DMS153 treated with DMSO at 0.1 percent for 48 hours (cell line): Measurements from ENCODE around the gene CTDSPL.
"Not testable (repeated sequence)": the region's sequence is repeated elsewhere in the genome, so short reads cannot be mapped to it uniquely, and the experiment has no call there.

ENCODE experiments used
- DNase-seq: peaks from one replicate; lab custom pipeline; 2025; ENCODE audit not compliant: unreplicated experiment; lab: John Stamatoyannopoulos, UW

CTDSPL gene, protein sequence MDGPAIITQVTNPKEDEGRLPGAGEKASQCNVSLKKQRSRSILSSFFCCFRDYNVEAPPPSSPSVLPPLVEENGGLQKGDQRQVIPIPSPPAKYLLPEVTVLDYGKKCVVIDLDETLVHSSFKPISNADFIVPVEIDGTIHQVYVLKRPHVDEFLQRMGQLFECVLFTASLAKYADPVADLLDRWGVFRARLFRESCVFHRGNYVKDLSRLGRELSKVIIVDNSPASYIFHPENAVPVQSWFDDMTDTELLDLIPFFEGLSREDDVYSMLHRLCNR

DNA sequence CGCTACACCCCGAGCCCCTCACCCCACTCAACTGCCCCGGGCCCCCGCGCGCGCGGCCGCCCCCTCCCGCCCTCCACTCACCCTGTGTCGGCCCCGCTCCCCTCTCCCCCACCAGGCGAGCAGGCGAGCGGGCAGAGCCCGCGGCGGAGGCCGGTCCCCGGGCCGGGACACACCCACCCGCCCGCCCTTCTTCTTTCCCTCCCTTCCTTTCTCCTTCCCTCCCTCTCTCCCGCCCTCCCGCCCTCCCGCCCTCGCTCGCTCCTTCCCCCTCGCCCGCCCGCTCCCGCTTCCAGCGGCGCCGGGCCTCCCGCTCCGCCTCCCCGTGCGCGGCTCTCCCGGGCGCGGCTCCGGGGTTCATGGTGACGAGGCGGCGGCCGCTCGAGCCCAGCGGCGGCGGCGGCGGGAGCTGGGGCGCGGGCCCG lies at the start of gene CTDSPL:
TSS of gene CTDSPL (plus strand) at position 261 of the 422 bp plus-strand sequence. CDS start 320 bp downstream, outside the sequence.
- DNase-seq = no peak

DNA sequence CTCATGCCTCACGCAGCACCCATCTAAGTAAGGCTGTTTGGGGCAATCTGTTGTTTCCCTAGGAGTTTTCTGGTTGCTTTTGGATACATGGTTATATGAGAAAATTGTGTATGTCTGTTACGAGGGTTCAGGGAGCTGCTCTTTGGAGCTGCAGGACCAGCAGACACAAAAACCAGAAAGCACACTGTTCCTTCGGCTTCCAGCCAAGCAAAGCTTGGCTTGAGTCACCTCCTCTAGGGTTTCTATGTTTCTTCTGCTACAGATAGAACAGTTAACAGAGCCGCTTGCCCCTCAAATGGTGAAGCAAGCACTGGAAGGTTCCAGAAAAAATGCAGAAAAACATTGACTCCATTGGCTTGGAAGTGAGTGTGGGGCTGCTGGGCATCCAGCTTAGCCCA lies 49.2 kb upstream of the CTDSPL start:
- DNase-seq = no peak

DNA sequence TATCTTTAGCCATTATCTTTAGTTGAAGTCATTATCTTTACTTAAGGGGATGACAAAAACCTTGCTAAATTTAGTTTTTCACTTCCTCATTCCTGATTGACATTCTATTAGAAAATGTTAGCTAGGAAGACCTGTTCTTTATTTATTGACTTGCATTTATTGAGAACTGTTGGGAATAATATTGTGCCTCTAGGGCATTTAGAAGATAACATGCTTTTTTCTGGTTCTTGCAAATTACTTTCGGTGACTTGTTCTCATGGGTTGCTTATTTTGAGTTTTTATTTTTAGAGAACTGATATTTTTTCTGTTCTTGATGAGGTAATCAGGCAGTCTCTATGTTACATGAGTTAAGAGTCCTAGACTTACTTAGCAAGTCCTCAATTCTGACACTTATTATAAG lies 48.3 kb upstream of the CTDSPL start:
- no peak for DNase-seq

DNA sequence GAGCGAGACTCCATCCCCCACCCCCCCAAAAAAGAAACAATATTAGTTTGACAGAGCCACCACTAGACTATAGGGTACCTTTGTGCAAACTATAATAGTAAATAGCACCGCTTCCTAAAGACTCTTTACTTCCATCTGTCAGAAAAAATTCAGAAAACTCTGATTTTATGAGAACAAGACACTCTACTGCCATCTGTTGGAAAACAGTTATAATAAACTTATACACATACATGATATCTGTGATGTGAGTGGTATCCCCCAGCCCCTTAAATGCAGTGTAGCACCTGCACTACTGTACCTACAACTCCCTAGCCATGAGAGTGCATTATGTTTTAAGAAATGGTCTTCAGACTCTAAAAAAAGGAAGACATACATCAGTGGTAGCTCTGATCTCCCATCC lies 47.1 kb upstream of the CTDSPL start:
- DNase-seq = no peak

DNA sequence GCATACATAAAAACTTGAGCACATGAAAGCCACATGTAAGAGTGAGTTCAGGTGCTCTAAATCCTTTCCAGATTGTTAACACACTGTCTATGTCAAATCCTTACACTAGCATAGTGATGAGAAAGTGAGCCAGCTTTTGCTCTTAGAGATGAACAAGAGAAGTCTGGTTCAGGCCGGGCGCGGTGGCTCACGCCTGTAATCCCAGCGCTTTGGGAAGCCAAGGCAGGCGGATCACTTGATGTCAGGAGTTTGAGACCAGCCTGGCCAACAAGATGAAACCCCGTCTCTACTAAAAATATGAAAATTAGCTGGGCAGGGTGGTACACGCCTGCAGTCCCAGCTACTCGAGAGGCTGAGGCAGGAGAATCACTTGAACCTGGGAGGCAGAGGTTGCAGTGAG lies 46.5 kb upstream of the CTDSPL start:
- not testable (repeated sequence) for DNase-seq

DNA sequence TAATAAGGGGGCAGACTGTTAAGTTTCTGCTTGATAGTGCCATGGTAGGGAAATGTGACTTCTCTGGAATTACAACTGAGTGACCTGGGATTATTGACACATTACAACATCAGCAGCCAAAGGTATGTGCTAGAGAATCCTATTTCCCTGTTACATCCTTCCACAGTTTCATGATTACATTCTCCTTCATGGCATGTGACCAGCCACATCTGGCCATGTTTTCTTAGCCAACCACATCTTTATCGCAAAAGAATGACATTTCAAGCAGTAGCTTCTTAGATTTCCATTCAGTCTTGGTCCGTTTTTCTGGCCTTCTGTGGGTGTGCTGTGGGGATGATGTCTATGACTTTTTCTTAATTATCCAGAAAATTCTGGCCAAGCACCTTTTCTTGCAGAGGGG lies 45.4 kb upstream of the CTDSPL start:
- DNase-seq = no peak

DNA sequence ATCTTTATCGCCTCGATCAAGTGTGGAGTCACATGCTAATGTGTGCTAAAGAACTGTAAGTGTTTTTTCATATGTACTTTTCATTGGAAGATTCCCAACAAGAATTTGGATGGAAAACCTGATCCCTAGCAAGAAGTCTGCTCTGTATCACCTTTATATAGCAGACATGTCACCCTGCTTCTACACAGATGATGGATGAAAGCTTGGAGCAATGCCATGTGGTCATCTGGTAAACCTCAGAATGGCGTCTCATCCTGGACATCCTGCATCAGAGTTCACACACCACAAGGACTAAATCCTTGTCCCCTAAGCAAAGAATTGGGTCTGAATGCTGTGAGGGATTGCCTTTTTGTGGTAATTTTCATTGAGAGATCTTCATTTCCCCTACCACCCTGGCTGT lies 42.1 kb upstream of the CTDSPL start:
- no peak for DNase-seq

DNA sequence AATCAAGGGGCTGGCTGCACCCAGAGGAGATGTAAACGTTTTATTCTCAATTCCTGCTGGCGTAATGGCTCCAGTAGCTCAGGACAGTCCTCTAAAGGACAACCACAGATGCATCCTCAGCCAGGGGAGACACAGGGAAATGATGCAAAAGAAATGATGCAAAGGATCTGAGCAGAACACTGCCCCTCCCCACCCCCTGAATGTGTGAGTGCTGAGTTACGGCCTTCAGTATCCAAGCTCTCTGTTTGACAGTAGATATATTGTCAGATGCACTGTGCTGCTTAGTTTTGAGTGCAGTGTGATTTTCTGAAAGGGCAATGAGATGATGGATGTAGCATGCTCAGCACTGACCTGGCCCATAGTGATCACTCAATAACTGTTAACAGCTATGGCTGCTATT lies 41.4 kb upstream of the CTDSPL start:
- no peak for DNase-seq

DNA sequence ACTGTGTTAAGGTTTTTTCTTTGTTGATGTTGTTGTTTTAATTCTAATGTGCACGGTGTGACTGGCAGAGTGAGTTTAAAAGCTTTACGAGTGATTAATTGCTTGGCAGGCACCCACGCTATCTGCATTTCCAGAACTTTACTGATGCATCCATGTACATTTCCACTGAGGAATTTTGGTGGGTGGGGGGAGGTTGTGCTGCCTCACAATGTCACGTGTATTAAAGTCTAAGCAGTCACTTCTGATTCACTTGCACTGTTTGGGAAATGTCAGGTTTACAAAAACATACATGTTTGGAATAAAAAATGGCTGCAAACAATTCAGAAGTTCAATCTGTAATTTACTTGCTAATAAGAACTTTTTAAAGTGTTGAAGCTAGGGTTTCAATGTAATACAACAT lies 38.5 kb upstream of the CTDSPL start:
- no peak for DNase-seq

DNA sequence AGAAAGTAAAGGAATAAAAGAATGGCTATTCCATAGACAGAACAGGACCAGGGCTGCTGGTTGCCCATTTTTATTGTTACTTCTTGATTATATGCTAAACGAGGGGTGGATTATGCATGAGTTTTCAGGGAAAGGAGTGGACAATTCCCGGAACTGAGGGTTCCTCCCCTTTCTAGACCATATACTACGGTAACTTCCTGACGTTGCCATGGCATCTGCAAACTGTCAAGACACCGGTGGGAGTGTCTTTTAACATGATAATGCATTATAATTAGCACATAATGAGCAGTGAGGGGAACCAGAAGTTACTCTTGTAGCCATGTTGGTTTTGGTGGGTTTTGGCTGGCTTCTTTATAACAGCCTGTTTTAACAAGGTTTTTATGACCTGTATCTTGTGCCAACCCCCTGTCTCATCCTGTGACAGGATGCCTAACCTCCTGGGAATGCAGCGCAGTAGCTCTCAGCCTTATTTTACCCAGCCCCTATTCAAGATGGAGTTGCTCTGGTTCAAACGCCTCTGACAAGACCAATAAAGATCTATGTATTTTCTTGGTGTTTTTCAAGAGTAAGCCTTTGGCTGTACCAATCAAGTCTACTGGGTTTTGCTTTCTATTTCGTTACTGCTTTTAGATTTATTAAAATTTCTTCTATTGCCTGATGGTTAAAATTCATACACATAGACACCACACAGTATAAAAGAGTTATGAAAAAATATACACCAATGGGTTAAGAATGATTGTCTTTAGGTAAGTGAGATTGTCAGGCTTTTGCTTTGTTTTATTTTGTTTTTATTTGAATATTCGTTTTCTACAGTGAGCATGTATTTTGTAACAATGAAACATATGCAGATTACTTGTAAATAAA lies 37.4 kb upstream of the CTDSPL start:
- no peak for DNase-seq

DNA sequence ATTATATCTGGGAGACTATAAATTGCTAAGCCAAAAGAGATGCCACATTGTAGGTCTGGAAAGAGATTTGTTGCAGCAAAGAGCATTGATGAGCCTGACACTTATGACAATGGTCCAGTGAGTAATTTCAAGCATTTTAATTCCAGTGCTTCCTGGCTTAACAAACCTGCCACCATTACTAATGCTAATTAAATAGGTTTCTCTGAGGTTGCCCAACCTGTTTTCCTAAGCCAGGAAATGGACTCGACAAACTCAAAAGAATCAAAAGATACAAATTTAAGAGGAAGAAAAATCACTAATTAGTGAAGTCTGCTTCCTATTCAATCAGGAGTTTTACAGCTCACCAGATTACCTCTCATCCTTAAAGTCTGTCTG lies 36.7 kb upstream of the CTDSPL start:
- DNase-seq = no peak

DNA sequence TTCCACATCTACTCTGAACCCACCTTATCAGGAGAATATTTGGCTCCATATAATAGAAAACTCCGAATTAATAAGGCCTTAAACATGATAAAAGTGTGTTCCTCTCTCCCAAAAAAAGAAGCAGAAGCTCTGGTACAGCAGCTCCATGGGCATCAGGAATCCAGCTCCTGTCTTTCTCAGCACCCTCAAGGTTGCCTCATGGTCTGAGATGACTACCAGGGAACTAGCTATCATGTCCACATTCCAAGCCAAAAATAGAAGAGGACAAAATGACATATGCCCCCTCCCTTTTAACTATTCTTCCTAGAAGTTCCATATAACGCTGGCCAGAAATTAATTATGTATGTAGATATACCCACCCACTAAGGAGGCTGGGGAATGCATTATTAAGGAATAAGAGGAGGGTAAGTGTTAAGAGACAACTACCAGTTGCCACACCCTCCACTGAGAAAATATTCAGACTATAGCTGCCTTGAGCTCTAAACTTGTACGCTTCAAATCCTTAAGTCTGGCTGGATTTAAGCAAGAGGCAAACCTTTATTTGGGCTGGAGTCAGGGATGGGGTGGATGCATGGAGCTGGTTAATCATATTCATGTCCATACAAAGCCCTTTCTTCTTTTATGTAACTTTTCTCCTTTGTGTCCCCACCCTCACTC lies 35.8 kb upstream of the CTDSPL start:
- DNase-seq = no peak

DNA sequence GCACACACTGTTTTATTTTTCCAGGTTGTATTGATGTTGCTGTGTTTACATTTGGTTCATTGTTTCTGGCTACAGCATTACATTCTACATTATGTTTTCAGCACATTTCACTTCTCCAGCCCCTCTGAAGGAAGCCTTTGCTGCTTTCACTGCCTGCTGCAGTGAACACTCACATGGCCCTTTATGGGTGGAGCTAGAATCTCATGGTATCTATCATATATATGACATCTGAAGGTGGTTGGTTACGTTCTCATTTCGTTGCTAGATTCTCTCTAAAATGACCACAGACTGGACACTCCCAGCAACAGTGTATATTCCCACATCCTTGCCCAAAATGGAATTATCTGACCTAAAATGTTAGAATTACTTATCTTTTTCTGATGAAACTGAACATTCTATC lies 35.2 kb upstream of the CTDSPL start:
- DNase-seq = no peak

DNA sequence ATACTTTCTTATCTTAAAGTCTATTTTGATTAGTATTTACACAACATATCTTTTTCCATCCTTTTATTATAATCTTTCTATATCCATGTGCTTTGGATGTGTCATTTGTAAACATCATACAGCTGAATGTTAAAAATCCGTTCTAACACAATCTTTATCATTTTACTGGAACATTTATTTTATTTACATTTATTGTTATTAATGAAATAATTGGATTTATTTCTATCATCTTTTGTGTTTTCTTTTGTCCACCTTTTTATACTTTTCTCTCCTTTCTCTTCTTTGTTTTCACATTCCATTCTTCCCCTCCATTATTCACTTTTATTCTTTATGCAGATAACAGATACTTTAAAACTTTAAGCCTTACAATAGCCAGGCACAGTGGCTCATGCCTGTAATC lies 34.7 kb upstream of the CTDSPL start:
- no peak for DNase-seq

DNA sequence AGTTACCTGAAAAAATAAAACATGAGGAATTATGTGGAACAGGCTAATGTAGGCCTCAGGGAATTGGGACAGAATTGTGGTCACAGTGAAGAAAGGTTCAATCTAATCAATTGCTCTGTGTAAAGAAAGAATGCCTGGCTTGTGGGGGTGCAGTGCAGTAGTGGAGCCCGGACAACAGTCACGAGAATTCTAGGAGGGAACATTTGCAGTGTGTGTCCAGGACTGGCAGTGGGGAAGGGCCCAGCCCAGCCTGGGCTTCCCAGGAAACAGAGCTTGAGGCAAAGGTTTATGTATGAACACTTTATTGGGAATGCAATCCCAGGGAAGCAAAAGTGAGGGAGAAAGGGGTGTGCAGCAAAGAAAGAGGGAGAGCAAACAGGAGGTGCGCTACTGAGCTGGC lies 29.2 kb upstream of the CTDSPL start:
- no peak for DNase-seq

DNA sequence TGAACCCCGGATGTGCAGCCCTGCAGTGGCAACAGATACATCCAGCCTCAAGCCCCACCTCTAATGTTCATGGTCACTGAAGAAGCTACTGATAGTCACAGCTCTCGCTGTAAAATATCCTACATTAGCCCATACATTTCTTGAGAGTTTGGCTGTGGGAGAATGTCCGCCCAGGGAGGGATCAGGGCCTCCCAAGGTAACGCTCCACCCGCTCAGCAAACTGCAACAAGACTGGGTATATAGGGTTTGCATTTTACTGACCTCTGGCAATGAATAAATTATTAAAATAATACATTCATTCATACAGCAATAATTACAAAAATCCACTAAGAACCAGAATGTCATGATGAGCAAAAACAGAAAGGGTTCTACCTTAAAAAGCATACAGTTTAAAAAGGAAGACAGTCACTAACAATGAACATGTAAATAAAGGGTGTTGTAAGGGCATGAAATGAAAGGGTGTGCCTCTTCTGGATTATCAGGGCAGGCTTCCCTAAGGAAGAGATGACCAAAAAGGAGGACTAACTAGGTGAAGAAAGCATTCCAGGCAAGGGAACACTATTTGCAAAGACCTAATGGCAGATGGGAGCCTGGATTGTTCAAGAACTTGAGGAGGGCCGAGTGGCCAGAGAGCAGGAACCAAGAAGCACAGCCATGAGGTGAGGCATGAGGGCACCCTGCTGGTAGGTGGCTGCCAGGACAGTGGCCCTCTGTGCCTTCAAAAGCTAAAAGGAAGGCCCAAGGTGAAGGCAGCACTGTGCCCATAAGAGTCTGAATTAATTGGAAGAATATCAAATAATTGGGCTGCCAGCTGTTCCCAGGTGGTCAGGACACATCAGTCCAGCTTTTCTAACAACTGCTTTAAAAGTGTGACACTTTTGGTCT lies 28.1 kb upstream of the CTDSPL start:
- DNase-seq = no peak

DNA sequence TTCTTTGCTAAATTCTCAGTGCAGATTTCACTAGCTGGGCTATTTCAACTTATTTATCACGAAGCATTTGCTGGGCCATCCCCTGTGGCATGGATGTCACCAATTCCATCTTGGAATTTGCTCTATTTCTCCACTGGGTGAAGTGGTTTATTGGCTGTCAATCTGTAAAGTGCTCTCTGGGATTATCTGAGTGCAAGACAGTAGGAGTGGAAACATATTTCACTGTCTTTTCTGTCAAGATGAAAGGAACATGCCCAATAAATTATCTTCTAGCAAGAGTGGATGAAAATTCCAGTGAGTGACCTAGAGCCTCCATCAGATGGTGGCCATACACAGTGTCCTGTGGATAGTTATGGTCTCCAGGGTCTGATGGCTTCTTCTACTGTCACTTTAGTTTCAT lies 25.1 kb upstream of the CTDSPL start:
- no peak for DNase-seq

DNA sequence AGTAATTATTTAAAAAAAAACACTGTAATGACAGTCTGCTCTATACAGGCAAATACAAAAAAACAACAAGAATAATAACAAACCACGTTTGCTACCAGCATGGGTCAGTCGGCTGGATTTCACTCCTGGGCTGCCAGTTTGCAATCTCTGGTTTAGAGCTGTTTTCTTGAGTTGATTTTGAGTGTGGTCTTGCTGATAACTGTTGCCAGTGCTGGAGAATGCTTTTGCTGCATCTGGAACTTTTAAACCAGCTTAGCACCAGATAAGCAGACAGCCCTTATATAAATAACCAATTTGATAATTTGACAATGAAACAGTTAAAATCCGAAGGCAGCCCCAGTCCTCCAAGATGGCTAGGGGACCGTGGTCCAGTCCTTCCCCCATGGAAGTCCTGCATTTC lies 14.0 kb upstream of the CTDSPL start:
- no peak for DNase-seq

DNA sequence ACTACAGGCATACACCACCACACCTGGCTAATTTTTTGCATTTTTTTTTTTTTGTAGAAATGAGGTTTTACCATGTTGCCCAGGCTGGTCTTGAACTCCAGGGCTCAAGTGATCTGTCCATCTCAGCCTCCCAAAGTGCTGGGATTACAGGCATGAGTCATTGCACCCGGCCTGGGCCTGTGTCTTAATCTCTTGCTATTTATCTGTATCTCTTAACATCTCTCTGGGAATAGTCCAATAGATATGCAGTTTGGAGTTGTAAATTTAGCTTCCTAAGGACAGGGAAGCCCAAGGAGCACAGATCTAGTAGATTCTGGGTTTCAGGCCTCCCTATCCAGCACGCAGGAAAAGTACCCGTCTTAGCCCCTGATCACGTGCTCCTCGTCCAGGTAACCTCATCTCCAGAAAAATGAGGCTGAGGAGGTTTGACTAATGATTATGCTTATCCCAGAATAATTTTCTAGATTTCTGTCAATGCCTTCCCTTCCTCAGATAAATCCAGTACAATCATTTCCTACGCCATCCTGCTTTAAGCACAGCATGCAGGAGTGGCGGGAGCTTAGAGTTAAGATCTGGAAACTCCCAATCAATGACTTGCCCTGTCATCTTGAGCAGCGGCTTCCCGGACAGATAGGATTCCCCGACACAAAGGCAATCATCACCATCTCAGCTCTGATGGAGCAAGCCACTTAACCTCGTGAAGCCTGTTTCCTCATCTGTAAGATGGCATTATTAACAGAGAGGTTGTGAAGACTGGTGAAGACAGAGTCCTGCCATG lies 12.3 kb upstream of the CTDSPL start:
- DNase-seq = no peak

DNA sequence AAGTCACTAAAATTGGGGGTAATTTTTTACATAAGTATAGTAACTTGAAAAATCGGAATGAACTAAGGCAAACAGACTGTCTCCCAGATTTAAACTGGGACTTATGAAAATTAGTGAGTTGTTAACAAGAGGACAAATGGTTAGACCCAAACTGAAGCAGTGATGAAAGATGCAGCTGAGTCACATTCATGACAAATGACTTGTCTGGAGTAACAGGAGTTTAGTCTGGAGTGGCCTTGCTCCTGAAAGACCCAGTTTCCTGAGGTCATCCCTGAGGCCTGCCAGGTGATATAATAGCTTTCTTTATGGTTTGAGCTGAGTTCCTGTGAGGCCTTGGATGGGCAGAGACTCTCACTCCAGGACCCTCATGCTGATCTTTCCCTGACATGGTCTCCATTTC lies 9.6 kb upstream of the CTDSPL start:
- DNase-seq = no peak
